Pulmonary artery endothelial cell (primary cell): Measurements from ENCODE around the gene THSD7B. TPM values are rescaled to one million over a fixed set of nuclear protein-coding genes. Genes with fewer than 3 reads are reported as not detected.

Experiments used
- DNase-seq: peaks from one replicate; pipeline ENCODE4 v3.0.0-alpha.2; 2011; ENCODE audit warnings: low read depth, low spot score
- total RNA-seq: library from RNA; depleted of rRNA; stranded (reverse); fragments of >200 nt; gene quantifications from 2 replicates; pipeline ENCODE4 v1.2.3, GENCODE V29; 2014

THSD7B gene
- total RNA-seq, 1 donor from 2014 or later: not detected

GRCh38 chr2:136818839-136819238 lies 53.5 kb downstream of the THSD7B start:
- no peak for DNase-seq

- DNase-seq: no peak
Measured at GRCh38 chr2:136823291-136823690, 57.9 kb downstream of the THSD7B start.

GRCh38 chr2:136828162-136828561 lies 62.8 kb downstream of the THSD7B start:
- no peak for DNase-seq

GRCh38 chr2:136828774-136829173 lies 63.4 kb downstream of the THSD7B start:
- DNase-seq: no peak

- no peak for DNase-seq
Measured at GRCh38 chr2:136844546-136844945, 79.2 kb downstream of the THSD7B start.

GRCh38 chr2:136858656-136859055 lies 93.3 kb downstream of the THSD7B start:
- DNase-seq: no peak

GRCh38 chr2:136860443-136860958 lies 95.2 kb downstream of the THSD7B start:
- DNase-seq: no peak

GRCh38 chr2:136863468-136863867 lies 98.1 kb downstream of the THSD7B start:
- DNase-seq: no peak

- no peak for DNase-seq
Measured at GRCh38 chr2:136863874-136864273, 98.5 kb downstream of the THSD7B start.

- no peak for DNase-seq
Measured at GRCh38 chr2:136871424-136871823, 106.1 kb downstream of the THSD7B start.

GRCh38 chr2:136874258-136874657 lies 108.9 kb downstream of the THSD7B start:
- no peak for DNase-seq

- DNase-seq: no peak
Measured at GRCh38 chr2:136891100-136891499, 125.8 kb downstream of the THSD7B start.

- no peak for DNase-seq
Measured at GRCh38 chr2:136894007-136894634, 128.8 kb downstream of the THSD7B start.

GRCh38 chr2:136901732-136902131 lies 136.4 kb downstream of the THSD7B start:
- no peak for DNase-seq

- no peak for DNase-seq
Measured at GRCh38 chr2:136905779-136906178, 140.4 kb downstream of the THSD7B start.

GRCh38 chr2:136909777-136910176 lies 144.4 kb downstream of the THSD7B start:
- no peak for DNase-seq

GRCh38 chr2:136916131-136916530 lies 150.8 kb downstream of the THSD7B start:
- no peak for DNase-seq

- DNase-seq: no peak
Measured at GRCh38 chr2:136917411-136917881, 152.1 kb downstream of the THSD7B start.

- no peak for DNase-seq
Measured at GRCh38 chr2:136919682-136920081, 154.3 kb downstream of the THSD7B start.

- no peak for DNase-seq
Measured at GRCh38 chr2:136920652-136921333, 155.4 kb downstream of the THSD7B start.

GRCh38 chr2:136927156-136927555 lies 161.8 kb downstream of the THSD7B start:
- no peak for DNase-seq

- DNase-seq: no peak
Measured at GRCh38 chr2:136929531-136929930, 164.2 kb downstream of the THSD7B start.

GRCh38 chr2:136932700-136933099 lies 167.4 kb downstream of the THSD7B start:
- no peak for DNase-seq
